GM23248 (cell line): ENCODE data around the gene SKAP1.

ENCODE experiments used
- EZH2 ChIP-seq: fragments of 200-600 bp; sonication (generic); IDR thresholded peaks from 2 replicates; pipeline ENCODE4 v1.6.1; 2018; ENCODE audit warnings: antibody characterized with exemption, mild to moderate bottlenecking; ENCODE audit not compliant: insufficient read depth, poor library complexity, severe bottlenecking
- EZH2phosphoT487 ChIP-seq: fragments of 200-600 bp; sonication (generic); IDR thresholded peaks from 2 replicates; pipeline ENCODE4 v1.6.1; 2018; ENCODE audit warnings: antibody characterized with exemption, moderate library complexity, mild to moderate bottlenecking, low read depth; ENCODE audit not compliant: insufficient read depth

- TF ChIP-seq EZH2phosphoT487 (no peak), EZH2 (no peak)
Observed at GRCh38 chr17:48144976-48145798, 284.8 kb downstream of the SKAP1 start.
